Globus pallidus (tissue), 1 donor: Measurements from ENCODE around the gene TOP2A.
"Not testable (repeated sequence)": the region's sequence is repeated elsewhere in the genome, so short reads cannot be mapped to it uniquely, and the experiment has no call there.

Experiments
- DNase-seq: peaks from one replicate; pipeline ENCODE4 v3.0.0-alpha.2; 2015; ENCODE audit warnings: low spot score

The TOP2A gene

DNA sequence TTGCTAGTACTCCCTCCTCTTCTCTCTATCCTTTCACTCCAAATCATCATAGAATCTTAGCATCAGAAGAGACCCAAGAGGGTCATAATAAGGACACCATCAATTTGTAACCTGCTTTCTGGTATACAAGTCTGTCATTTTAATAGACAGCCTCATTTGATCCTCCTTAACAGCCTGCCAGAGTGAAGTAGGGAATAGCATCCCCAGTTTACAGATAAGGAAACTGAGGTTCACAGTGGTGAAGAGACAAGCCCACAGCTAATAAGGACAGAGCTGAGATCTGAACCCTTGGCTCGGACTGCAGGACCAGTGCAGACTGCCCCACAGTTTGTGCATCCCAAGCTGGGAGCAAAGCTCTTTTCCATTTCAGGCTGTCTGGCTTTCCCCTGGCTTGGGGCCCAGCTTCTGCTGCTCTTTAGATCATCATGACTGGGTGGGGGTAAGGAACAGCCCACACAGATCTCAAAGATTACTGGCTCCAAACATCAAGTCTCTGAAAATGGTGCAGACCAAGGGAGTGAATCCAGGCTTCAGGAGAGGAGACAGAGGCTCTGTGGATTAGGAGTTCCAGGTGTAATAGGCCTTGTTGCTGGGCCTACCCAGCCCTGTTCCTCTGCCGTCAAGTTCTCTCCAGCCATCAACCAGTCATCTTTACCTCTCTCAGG is 15.3 kb upstream of the TOP2A start:
- DNase-seq: no peak

- DNase-seq: no peak
These were observed 13.5 kb upstream of the TOP2A start for GRCh38 chr17:40431231-40431602.

DNA sequence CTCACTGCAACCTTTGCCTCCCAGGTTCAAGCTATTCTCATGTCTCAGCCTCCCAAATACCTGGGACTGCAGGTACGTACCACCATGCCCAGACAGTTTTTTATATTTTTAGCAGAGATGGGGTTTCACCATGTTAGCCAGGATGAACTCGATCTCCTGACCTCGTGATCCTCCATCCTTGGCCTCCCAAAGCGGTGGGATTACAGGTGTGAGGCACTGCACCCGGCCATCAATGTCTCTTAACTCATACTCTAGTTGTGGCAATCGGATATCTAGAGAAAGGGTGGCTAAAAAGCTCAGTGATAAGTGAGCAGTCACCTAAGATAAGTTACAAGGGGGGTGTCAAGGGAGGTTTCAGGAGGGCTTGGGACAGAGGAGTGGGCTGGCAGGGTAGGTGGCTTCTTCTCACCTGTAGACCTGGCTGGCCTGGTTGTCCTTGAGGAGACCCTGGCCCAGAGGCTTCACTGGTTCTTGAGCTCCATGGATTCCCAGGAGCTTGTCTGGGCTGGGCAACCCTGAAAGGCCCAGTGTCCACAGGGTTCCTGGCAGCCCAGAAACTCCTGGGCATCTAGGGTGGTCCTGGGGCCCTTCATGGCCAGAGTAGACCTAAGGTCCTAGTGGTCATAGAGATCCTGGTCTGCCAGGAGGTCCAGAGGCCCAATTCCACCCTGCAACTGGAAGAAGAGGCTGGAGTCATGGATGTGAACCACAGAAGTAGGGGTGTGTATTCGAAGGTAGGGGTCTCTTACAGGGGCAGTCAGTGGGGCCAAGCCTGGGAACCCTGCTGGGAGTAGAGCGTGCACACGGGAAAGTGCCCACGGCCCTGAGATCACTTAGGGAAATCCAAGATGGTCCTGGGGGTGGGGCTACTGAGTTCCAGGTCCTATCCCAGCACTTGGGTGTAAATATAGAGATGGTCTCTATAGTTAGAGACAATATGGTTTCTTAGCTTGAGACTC is 12.9 kb upstream of the TOP2A start:
- DNase-seq: no peak

- no peak for DNase-seq
These were observed 9.4 kb upstream of the TOP2A start for GRCh38 chr17:40427002-40427491.

DNA sequence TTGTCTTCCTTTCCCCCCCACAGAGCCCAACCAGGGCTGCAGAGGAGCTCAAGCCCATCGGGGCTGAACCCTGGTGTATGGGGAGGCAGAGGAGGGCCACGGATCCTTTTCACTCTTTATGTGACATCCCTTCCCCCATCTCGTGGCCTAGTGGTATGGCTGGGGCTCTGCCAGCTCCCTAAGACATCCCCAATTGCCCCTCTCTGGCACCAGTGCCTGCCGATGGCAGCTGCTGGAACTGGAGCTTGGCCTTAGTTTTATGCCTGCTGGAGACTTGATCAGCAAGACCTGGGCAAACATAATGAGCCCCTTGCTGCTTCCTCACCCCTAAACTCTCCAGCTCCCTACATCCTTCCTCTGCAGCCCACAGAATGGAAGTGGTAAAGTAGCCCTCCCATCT is 8.0 kb upstream of the TOP2A start:
- no peak for DNase-seq

DNA sequence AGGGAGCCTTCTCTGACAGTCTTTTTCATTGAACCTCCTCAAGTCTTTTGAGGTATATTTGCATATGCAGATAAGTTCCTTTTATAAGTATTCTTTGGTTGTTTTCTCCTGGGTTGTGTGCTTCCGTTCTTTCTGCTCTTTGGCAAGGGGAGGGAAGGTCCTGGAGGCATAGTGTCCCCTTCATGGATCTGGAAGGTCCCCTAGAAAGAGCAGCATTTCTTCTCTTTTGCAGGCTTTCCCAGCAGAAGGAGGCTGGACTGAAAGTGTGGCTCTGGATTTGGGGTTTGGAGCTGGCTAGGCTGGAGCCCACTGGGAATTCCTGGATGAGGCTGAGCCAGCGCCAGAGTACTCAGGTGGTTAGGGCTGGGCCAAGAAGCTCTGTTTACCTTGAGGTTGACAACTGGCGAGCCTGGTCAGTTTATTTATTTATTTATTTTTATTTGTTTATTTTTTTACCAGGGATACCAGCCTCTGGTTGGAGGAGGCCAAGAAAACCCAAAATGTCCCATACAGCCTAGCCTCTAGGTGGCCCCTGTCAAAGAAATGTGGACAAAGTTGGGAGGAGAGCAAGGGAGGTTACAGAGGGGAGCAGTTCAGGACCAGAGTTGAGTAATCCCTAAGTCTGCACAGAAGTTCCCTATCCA is 5.4 kb upstream of the TOP2A start:
- no peak for DNase-seq

DNA sequence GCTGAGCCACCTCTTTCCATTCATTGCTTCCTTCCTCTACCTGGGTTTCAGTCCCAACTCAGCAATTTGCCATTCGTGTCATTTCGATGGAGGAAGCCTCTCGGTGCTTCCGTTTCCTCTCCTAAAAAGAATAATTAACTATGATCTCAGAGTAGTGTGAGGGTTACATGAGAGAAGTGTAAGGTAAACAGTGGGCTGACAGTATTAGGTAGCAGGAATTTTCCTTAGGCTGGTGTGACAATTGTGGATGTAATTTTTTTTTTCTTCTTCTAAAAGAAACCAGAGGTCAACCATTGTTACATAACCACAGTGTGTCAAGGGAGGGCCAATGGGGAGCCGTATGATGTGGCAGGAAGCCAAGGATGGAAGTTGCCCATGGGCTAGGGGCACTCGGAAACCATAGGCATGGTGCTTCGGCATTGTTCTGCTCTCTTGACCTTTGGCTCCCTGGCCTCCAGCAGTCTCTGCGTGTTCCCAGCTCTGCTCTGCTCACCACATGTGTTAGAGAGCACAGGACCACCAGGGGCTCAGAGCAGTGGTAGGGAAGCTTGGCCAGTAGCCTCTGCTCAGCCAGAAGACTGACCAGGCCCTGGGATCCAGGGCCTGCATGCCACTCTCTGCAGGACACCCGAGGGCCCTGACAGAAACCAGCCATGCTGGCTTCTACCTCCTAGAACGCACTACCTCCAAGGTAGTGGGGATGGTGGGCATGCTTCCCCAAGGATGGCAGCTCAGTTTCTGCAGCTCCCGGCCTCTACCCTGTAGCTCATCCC is 2.0 kb upstream of the TOP2A start:
- no peak for DNase-seq

DNA sequence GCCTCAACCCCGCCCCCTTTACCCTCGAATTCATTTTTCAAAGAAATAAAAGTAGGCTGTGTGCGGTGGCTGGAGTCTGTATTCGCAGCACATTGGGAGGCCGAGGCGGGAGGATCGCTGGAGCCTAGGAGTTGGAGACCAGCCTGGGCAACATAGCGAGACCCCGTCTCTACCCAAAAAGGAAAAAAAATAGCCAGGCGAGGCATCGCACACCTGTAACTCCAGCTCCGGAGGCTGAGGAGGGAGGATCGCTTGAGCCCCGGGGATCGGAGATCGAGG is 671 bp upstream of the TOP2A start:
- no peak for DNase-seq

- no peak for DNase-seq
These were observed 463 bp downstream of the TOP2A start for GRCh38 chr17:40417258-40417608.

DNA sequence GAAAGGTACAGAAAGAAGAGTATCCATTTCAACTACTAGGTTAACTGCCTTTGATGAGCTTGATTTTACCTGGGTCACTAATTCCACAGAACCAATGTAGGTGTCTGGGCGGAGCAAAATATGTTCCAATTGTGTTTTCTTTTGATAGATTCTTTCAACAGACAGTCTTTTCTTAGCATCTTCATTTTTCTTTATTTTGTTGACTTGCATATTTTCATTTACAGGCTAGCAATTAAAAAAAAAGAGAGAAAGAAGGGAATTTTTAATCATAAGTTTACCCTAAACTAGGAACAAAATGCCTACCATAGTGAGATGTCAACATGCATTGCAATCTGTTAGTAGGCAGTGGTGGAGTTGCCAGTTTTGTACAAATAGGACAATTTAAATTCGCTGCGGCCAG is 1.0 kb downstream of the TOP2A start:
- DNase-seq: no peak

DNA sequence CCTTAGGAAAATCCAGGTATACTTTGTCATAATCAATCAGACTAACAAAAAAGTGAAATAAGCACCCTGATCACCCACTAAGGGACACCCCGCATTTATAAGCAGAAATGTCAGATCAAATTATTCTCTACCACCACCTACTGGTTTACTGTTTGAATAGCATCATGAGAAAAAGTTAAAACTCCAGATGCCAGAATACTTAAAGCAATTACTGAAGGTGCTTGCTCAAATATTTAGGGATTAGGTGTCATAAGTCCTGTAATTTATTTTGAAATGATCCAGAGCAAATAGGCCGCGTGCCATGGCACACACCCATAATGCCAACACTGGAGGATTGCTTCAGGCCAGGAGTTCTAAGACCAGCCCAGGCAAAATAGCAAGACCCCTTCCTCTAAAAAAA is 2.3 kb downstream of the TOP2A start:
- DNase-seq: no peak

DNA sequence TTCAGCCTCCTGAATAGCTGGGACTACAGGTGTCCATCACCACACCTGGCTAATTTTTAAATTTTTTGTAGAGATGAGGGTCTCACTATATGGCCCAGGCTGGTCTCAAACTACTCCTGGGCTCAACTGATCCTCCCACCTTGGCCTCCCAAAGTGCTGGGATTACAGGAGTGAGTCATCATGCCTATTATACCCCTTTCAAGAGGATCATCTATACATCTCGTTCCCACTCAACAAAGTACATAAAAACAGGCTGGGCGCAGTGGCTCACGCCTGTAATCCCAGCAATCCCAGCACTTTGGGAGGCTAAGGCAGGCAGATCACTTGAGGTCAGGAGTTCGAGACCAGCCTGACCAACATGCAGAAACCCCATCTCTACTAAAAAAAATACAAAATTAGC is 3.4 kb downstream of the TOP2A start:
- not testable (repeated sequence) for DNase-seq

DNA sequence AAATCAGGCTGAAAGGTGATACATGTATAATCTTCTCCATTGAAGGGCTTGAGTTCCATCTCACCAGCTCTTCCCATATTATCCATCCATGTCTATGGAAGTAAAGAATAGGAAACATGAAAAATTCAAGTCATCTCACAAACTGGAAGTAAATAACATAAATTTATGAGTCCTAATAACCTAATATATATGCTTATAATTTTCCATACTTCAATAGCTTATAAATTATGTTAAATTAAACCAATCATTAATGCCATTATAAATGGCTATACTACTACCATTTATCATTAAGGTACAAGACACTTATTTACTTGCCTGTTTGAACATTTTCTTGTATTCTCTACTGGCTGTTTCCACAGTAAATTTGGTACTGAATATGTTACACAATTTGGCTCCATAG is 4.8 kb downstream of the TOP2A start:
- DNase-seq: no peak

DNA sequence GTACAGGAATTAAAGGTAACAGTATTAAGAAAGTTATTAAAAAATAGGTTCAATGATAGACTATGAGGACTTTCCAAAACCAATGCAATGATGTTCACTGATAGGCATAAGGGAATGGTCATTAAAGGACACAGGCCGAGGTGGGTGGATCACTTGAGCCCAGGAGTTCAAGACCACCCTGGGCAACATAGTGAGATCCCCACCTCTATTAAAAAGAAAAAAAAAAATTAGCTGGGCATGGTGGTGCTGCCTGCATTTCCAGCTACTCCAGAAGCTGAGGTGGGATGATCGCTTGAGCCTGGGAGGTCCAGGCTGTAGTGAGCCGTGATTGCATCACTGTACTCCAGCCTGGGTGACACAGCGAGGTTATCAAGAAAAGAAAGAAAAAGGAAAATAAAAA is 5.9 kb downstream of the TOP2A start:
- no peak for DNase-seq

DNA sequence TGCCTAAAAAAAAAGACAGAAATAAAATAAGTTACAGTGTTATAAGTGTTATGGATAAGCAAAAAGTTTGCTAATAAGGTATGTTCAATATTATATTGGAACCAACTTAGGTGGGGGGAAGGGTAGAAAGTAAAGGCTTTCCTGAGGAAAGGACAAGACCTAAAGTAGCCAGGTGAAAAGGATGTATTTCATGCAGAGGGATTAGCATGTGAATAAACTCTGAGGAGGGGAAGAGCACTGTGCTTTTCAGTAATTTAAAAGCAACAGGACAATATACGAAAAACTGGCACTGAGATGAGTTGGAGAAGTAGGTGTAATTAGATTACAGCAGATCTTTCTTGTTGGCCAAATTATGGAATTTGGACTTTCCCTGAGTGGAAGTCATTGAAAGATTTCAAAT is 7.6 kb downstream of the TOP2A start:
- DNase-seq: no peak

GRCh38 chr17:40409540-40409939 is 8.2 kb downstream of the TOP2A start:
- not testable (repeated sequence) for DNase-seq

DNA sequence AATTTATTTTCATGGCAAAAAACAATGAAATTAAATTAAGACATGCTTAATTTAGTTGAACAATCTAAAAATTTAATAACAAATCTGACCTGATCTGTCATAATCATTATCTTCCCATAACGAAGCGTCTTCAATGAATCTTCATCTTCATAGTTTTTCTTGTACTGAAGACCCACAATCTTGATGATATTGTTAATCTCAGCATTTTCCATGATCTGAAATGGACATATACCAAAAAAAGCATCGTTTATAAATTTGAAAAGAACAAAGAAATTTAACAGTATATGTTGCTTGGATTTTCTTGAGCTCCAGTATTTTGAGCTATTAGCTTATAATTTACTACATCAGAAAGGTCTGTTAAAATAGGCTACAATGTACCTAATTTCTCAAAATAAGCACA is 10.2 kb downstream of the TOP2A start:
- no peak for DNase-seq

DNA sequence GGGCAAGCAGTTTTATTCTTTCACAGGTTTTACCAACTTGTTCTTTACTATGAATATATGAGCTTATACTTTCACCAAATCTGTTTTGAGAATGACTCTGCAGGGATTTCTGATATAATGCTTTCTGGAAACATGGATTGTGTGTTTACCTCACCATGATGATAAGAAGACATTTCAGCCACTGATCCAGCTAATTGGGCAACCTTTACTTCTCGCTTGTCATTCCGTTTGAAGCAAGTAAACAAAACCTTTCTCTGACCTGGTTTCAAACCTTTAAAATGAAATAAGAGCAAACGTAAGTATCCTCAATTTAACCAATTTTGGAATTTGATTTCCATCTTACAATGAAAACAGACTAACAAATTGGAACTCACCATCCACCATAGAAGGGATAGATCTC is 13.7 kb downstream of the TOP2A start:
- no peak for DNase-seq

DNA sequence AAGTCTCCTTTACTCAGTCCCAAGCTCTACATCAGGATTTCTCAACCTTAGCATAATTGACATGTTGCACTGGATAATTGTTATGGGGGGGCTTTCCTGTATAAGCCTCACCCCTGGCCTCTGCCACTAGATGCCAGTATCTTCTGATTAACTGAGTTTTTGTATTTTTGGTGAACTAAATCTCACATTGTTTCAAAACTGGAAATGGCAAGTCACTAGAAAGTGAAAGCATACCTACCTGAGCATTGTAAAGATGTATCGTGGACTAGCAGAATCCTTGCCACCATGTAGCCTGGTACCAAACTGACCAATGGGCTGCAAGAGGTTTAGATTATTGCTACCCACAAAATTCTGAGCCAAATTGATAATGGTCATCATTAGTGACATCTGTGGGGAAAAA is 15.0 kb downstream of the TOP2A start:
- DNase-seq: no peak

DNA sequence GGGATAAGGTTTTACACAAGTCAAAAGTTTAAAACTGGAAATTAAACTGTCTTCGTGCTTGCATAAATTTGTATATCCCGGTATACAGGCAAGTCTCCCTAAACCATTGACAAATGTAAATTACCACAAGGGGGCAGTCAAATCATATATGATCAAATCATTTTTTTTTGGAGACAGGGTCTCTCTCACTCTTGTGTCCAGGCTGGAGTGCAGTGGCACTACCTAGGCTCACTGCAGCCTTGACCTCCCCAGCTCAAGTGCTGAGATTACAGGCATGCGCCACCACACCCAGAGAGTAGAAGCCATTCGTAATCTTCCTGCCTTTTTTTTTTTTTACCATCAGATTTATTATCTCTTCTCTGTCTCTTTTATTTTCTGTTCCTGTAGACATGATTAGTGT is 18.5 kb downstream of the TOP2A start:
- DNase-seq: peak; percentile 35

- DNase-seq: not testable (repeated sequence)
These were observed 31.1 kb downstream of the TOP2A start for GRCh38 chr17:40386555-40386954.

DNA sequence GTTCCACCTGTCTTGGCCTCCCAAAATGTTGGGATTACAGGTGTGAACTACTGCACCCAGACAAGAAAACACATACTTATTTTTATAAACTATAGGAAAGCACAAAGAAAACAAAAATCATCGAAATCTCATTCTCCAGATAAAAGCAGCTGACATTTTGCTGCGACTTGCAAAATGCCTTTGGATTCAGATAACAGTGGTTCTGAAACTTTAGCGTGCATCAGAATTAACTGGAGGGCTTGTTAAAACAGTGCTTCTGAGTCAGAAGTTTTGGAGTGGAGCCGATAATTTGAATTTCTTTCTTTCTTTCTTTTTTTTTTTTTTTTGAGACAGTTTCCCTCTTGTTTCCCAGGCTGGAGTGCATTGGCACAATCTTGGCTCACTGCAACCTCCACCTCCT is 35.4 kb downstream of the TOP2A start:
- no peak for DNase-seq
